ENCODE data around the gene GDI1. TPM values are rescaled to one million over a fixed set of nuclear protein-coding genes. Genes with fewer than 3 reads are reported as not detected.

The GDI1 gene
- total and polyA plus RNA-seq, 2 donors (not counting 1 experiment from before 2014, with no cell fraction given) = 199 to 311 TPM

DNA sequence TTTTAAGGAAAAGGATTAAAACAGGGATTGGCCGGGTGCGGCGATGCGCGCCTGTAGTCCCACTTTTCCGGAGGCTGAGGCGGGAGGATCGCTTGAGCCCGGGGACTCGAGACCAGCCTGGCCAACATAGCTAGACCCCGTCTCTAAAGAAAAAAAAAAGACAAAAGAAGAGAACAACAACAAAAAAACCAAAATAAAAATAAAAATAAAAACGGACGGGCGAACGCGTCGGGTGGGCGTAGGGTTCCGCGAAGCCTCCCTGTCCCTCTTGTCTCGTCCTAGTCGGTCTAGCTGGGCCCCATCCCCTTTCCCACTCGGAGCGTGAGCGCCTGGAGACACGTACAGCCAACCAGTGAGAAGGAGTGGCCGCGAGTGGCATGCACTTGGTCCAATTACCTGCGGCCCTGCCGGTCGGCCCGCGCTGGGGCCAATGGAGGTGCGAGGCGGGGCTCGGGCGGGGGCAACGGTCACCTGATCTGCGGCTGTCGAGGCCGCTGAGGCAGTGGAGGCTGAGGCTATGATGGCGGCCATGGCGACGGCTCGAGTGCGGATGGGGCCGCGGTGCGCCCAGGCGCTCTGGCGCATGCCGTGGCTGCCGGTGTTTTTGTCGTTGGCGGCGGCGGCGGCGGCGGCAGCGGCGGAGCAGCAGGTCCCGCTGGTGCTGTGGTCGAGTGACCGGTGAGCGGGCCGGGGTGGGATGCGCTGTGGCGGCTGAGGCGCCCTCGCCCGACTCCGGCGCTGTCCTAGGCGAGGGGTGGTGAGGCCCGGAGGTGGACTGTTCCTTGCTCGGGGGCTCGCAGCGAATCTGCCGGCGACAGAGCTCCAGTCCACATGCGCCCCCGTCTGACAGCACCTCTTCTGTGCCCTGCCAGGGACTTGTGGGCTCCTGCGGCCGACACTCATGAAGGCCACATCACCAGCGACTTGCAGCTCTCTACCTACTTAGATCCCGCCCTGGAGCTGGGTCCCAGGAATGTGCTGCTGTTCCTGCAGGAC is 8.5 kb upstream of the GDI1 start, which contains the start of gene ATP6AP1:
Gene ATP6AP1 (plus strand): TSS at position 502 of the 996 bp plus-strand sequence. CDS start 16 bp downstream, at position 518.
- Histone ChIP-seq H4K20me1 (ENCODE audit: control insufficient read depth, insufficient read depth, low read length, poor library complexity, severe bottlenecking) (no peaks in the 10 kb centered on the region), H3K27me3 (replicated peaks in 1 of 4; ENCODE audit: control extremely low read depth in 1 of 4, control insufficient read depth in 3 of 4, insufficient read depth in 4 of 4, low read length in 3 of 4) (no peaks in the 10 kb centered on the region), H3K4me2 (replicated peaks; ENCODE audit: low read depth, low read length, poor library complexity, severe bottlenecking) (peak within 1 kb of the TSS; percentile 76), H3K4me3 (ENCODE audit: control extremely low read depth in 1 of 5, extremely low read depth in 1 of 5, insufficient read depth in 1 of 5, low read depth in 2 of 5, low read length in 4 of 5) (peak within 1 kb of the TSS in 4 of 5 experiments; percentile 55 to 72 (median 63)), H2AFZ (ENCODE audit: insufficient read depth, low read depth, low read length, poor library complexity, severe bottlenecking) (peak within 1 kb of the TSS; percentile 84), H3K79me2 (ENCODE audit: control insufficient read depth, insufficient read depth, low read length) (peaks cover 9% of the 10 kb centered on the region), H3K4me1 (ENCODE audit: control insufficient read depth in 2 of 2, insufficient read depth in 2 of 2, low read length in 2 of 2) (peaks cover 6 to 15% of the 10 kb centered on the region in 2 donors), H3K36me3 (replicated peaks in 1 of 2; ENCODE audit: control extremely low read depth in 1 of 2, control insufficient read depth in 1 of 2, extremely low read depth in 1 of 2, insufficient read depth in 2 of 2, low read length in 1 of 2) (peaks cover 0 to 8% of the 10 kb centered on the region in 2 experiments), H3K27ac (ENCODE audit: low read length in 2 of 2) (peak within 1 kb of the TSS; percentile 50 to 72), H3K9ac (ENCODE audit: low read length) (peak within 1 kb of the TSS; percentile 81), H3K9me3 (ENCODE audit: control extremely low read depth in 1 of 3, control insufficient read depth in 2 of 3, insufficient read depth in 1 of 3, low read length in 2 of 3) (no peaks in the 10 kb centered on the region)
- POLR2A ChIA-PET = interaction anchor here (0.6 to 1.7 kb wide), 7 partner anchors 16 to 63 kb away, joined by 3 to 7 read pairs (median 3); partner anchors contain the start of gene RPL10
- Mint-ChIP-seq H3K27me3 (no peaks in the 10 kb centered on the region), H3K4me3 (peak within 1 kb of the TSS; percentile 87), H3K9me3 (ENCODE audit: insufficient read depth) (no peaks in the 10 kb centered on the region), H3K4me1 (peaks cover 23% of the 10 kb centered on the region), H3K27ac (peak within 1 kb of the TSS; percentile 87)
- TF ChIP-seq EZH2 (IDR thresholded peaks at IDR 0.05; ENCODE audit: borderline replicate concordance, insufficient read depth, low read depth, low read length, poor library complexity, severe bottlenecking) = no peak
- TF ChIP-seq, protein P1, sequence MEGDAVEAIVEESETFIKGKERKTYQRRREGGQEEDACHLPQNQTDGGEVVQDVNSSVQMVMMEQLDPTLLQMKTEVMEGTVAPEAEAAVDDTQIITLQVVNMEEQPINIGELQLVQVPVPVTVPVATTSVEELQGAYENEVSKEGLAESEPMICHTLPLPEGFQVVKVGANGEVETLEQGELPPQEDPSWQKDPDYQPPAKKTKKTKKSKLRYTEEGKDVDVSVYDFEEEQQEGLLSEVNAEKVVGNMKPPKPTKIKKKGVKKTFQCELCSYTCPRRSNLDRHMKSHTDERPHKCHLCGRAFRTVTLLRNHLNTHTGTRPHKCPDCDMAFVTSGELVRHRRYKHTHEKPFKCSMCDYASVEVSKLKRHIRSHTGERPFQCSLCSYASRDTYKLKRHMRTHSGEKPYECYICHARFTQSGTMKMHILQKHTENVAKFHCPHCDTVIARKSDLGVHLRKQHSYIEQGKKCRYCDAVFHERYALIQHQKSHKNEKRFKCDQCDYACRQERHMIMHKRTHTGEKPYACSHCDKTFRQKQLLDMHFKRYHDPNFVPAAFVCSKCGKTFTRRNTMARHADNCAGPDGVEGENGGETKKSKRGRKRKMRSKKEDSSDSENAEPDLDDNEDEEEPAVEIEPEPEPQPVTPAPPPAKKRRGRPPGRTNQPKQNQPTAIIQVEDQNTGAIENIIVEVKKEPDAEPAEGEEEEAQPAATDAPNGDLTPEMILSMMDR (IDR thresholded peaks at IDR 0.05) = no peak
- DNase-seq = peak; percentile 89
- under 1% methylated on average over 51 of the region's 87 CpGs for WGBS (ENCODE audit: insufficient coverage)
- ATAC-seq (ENCODE audit: low read depth) = peak; percentile 97
- intact Hi-C loops (cut with micrococcal nuclease) = loop anchor here (1.0 kb wide), 2 partner anchors 8 to 29 kb away; no protein-coding TSS in a partner anchor
- CTCF ChIA-PET = interaction anchor here (0.9 to 1.2 kb wide), 3 partner anchors 17 to 58 kb away, joined by 3 to 4 read pairs (median 4); partner anchors contain the start of genes TAFAZZIN and UBL4A

All from B cell (primary cell).